ENCODE measurements around the gene GPR35. TPM values are rescaled to one million over a fixed set of nuclear protein-coding genes. Genes with fewer than 3 reads are reported as not detected.

GPR35 gene
- polyA plus RNA-seq, 1 donor (not counting 4 experiments of a cell fraction or from before 2014, with no cell fraction given), result 0.04 TPM

- DNase-seq (ENCODE audit: low read depth, low spot score) (no peak), FAIRE-seq (no peak)
- Histone ChIP-seq H3K27me3 (ENCODE audit: control insufficient read depth, extremely low read depth, insufficient read depth, low read length) (no peaks in the 10 kb centered on the region), H2AFZ (ENCODE audit: control insufficient read depth, low read length) (peak overlapping the region; percentile 74), H3K9me1 (ENCODE audit: control insufficient read depth, extremely low read depth, insufficient read depth, low read length) (peaks cover 6% of the 10 kb centered on the region), H3K9ac (ENCODE audit: control insufficient read depth, extremely low read depth, insufficient read depth, low read length) (peak overlapping the region; percentile 89), H3K27ac (ENCODE audit: control insufficient read depth, insufficient read depth, low read length) (peak overlapping the region; percentile 45), H3K9me3 (ENCODE audit: control insufficient read depth, low read depth, low read length) (no peaks in the 10 kb centered on the region), H3K4me2 (ENCODE audit: control insufficient read depth, extremely low read depth, insufficient read depth, low read depth, low read length) (peak overlapping the region; percentile 93), H3K4me3 (ENCODE audit: control insufficient read depth in 2 of 3, extremely low read depth in 1 of 3, insufficient read depth in 2 of 3, low read depth in 1 of 3, low read length in 3 of 3) (peak overlapping the region; percentile 54 to 85 (median 85)), H3K79me2 (ENCODE audit: control insufficient read depth, insufficient read depth, low read length) (peaks cover 71% of the 10 kb centered on the region), H4K20me1 (ENCODE audit: control insufficient read depth, extremely low read depth, insufficient read depth, low read length) (peaks cover 15% of the 10 kb centered on the region), H3K4me1 (ENCODE audit: control insufficient read depth, extremely low read depth, insufficient read depth, low read length) (peaks cover 26% of the 10 kb centered on the region), H3K36me3 (ENCODE audit: control insufficient read depth in 2 of 2, extremely low read depth in 1 of 2, insufficient read depth in 2 of 2, low read length in 2 of 2) (peaks cover 2 to 10% of the 10 kb centered on the region in 2 experiments)
- dilution Hi-C loops (cut with MboI; ENCODE audit: extremely low pct_ligation_motif_present, low sequenced_read_pairs), result no loop called here
- no peak for TF ChIP-seq CTCF (optimal IDR thresholded peaks at IDR 0.05 in 1 of 3, IDR thresholded peaks at IDR 0.05 in 1 of 3, conservative IDR thresholded peaks at IDR 0.05 in 1 of 3; ENCODE audit: extremely low read depth in 1 of 3, insufficient read depth in 2 of 3, low read length in 3 of 3)
- no peak for TF ChIP-seq EZH2 (IDR thresholded peaks at IDR 0.05; ENCODE audit: low read length)
These were observed 38.1 kb upstream of the GPR35 start for GRCh38 chr2:240586919-240587800.

DNA sequence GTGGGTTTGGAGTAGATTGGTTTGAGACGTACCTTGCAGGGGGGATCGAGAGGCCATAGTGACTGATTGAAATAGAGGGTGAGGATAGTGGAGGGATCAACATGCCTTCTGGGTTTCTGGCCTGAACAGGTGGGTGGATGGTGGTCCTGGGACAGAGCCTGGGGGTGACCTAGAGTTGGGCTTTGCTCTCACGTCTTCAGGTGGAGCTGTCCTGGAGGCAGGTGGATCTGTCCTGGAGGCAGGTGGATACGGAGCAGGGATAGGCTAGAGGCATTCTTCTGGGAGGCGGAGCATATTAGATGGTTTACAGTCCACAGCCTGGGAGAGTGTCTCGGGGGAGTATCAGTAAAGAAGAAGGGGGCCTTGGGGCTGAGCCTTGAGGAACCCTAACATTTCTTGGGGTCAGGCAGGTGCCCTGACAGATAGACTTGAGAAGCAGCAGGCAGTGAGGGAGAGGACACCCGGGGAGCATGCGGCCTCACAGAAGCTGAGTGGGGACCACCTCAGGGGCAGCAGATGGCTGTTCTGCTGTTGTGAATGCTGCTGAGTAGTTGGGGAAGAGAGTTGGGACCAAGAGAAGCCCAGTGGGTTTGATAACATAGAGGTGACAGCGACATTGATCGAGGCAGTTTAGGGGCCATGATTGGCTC is 37.1 kb upstream of the GPR35 start:
- no peak overlapping the region for H3K27ac ChIP-seq (ENCODE audit: control insufficient read depth, insufficient read depth, low read length)
- no peak overlapping the region for H2AFZ ChIP-seq (ENCODE audit: control insufficient read depth, low read length)
- FAIRE-seq (no peak), DNase-seq (ENCODE audit: low read depth, low spot score) (no peak)
- dilution Hi-C loops (cut with MboI; ENCODE audit: extremely low pct_ligation_motif_present, low sequenced_read_pairs), result no loop called here
- no peaks in the 10 kb centered on the region for H3K27me3 ChIP-seq (ENCODE audit: control insufficient read depth, extremely low read depth, insufficient read depth, low read length)
- peaks cover 67% of the 10 kb centered on the region for H3K79me2 ChIP-seq (ENCODE audit: control insufficient read depth, insufficient read depth, low read length)
- no peak overlapping the region for H3K9ac ChIP-seq (ENCODE audit: control insufficient read depth, extremely low read depth, insufficient read depth, low read length)
- peaks cover 9% of the 10 kb centered on the region for H4K20me1 ChIP-seq (ENCODE audit: control insufficient read depth, extremely low read depth, insufficient read depth, low read length)
- H3K9me3 ChIP-seq (ENCODE audit: control insufficient read depth, low read depth, low read length), result no peaks in the 10 kb centered on the region
- TF ChIP-seq CTCF (optimal IDR thresholded peaks at IDR 0.05 in 1 of 3, IDR thresholded peaks at IDR 0.05 in 1 of 3, conservative IDR thresholded peaks at IDR 0.05 in 1 of 3; ENCODE audit: extremely low read depth in 1 of 3, insufficient read depth in 2 of 3, low read length in 3 of 3), result no peak
- TF ChIP-seq EZH2 (IDR thresholded peaks at IDR 0.05; ENCODE audit: low read length), result no peak
- H3K36me3 ChIP-seq (ENCODE audit: control insufficient read depth in 2 of 2, extremely low read depth in 1 of 2, insufficient read depth in 2 of 2, low read length in 2 of 2), result peaks cover 3 to 10% of the 10 kb centered on the region in 2 experiments
- peaks cover 6% of the 10 kb centered on the region for H3K9me1 ChIP-seq (ENCODE audit: control insufficient read depth, extremely low read depth, insufficient read depth, low read length)
- peak overlapping the region; percentile 93 for H3K4me2 ChIP-seq (ENCODE audit: control insufficient read depth, extremely low read depth, insufficient read depth, low read depth, low read length)
- peak overlapping the region; percentile 54 to 85 (median 85) for H3K4me3 ChIP-seq (ENCODE audit: control insufficient read depth in 2 of 3, extremely low read depth in 1 of 3, insufficient read depth in 2 of 3, low read depth in 1 of 3, low read length in 3 of 3)
- peaks cover 22% of the 10 kb centered on the region for H3K4me1 ChIP-seq (ENCODE audit: control insufficient read depth, extremely low read depth, insufficient read depth, low read length)
